GM21576 (cell line): ENCODE measurements around the gene MYADML2.

Experiments used
- ATAC-seq: cut with Tn5 transposase; IDR thresholded peaks from one replicate; pipeline ENCODE4 v1.9.1; 2021; ENCODE audit warnings: mild to moderate bottlenecking, moderate library complexity; ENCODE audit not compliant: unreplicated experiment

Gene MYADML2

DNA sequence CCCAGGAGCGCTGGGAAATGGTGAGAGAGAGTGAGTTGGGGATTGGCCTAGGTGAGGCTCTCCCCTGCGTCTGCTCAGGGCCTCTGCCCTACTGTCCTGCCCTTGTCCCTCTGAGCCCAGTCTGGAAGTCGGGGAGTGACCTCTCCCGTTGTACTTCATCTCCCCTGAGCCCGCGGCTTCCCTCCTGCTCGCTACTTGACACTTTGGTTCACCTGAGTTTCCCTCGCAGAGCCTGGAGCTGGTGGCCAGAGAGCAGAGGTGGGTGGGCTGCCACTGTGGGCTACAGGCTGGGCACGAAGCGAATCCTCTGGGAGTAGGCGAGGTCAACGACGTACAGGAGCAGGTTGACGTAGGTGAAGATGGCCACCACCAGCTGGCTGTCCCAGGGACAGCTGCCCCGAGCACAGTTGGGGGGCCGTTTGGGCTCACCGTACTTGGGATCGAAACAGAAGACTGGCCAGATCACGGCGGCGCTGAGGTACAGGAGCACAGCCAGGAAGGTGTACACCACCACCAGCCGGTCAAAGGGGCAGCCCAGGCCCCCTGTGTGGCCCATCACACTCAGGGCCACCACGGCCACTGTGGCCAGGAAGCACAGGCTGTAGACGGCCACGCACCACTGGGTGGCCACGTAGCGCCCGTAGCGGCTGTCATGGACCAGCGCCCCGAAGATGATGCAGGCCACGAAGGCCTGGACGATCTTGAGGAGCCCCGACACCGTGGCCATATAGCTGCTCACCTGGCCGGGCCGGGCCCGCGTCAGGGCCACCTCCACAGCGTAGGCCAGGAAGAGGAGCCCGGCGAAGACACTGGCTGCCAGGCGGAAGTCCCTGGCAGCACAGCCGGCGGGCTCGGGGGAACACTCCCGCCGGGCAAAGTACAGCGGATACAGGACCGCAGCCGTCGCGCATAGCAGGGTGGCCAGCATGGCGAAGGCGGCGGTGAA is 6.2 kb downstream of the MYADML2 start:
- ATAC-seq = no peak

GRCh38 chr17:81939881-81940385 is 7.1 kb downstream of the MYADML2 start:
- no peak for ATAC-seq

- ATAC-seq = no peak
These were observed 7.8 kb downstream of the MYADML2 start for GRCh38 chr17:81939218-81939617.

- ATAC-seq = no peak
These were observed 11.3 kb downstream of the MYADML2 start for GRCh38 chr17:81935709-81936084.

- ATAC-seq = no peak
These were observed 12.0 kb downstream of the MYADML2 start for GRCh38 chr17:81934850-81935708.

- no peak for ATAC-seq
These were observed 12.8 kb downstream of the MYADML2 start for GRCh38 chr17:81934098-81934757.

GRCh38 chr17:81933178-81933699 is 13.8 kb downstream of the MYADML2 start:
- no peak for ATAC-seq

DNA sequence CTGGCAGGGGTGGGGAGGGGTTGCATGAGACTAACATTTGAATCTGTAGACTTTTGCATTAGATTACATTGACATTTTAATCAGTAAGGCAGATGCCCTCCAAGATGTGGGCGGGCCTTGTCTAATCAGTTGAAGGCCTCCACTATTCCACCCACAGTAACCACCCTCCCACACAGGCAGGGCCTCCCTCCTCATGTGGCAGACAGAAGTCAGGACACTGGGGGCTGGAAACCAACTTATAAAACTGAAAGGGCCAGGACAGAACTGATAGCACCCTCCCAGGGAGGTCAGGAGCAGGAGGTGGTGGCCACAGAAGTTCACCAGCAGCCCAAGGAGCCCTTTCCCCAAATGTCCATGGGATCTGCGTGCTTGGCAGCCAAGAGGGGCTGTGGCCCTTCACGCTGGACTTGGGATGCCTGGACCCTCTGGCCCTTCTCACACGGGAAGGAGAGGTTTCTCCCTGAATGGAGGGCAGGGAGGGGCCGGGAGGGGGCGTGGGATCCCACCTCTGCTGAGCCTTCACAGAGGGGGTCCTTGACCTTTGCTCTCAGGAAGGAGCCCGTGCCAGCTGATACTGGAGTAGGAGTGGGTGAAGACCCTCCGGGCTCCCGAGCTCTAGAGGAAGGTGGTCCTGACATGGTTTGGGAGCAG is 14.6 kb downstream of the MYADML2 start:
- no peak for ATAC-seq

- ATAC-seq = no peak
These were observed 15.3 kb downstream of the MYADML2 start for GRCh38 chr17:81931557-81932332.

DNA sequence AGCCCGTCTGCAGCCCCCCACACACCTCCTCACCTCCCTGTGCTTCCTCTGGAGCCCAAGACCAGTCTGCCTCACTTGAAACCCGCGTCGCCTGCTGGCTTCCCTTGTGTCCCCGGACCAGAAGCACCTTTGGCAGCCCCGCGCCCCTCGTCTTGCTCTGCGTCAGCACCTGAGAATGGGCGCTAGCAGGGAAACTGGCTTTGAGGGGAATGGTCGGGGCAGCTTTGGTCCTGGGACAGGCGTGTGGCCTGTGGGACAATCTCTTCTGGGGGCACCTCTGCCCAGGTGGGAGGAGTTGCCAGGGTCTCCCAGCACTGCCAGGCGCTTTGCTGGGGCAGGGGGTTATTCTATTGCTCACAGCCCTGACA is 15.9 kb downstream of the MYADML2 start:
- no peak for ATAC-seq

GRCh38 chr17:81930142-81931125 is 16.6 kb downstream of the MYADML2 start:
- ATAC-seq = no peak

DNA sequence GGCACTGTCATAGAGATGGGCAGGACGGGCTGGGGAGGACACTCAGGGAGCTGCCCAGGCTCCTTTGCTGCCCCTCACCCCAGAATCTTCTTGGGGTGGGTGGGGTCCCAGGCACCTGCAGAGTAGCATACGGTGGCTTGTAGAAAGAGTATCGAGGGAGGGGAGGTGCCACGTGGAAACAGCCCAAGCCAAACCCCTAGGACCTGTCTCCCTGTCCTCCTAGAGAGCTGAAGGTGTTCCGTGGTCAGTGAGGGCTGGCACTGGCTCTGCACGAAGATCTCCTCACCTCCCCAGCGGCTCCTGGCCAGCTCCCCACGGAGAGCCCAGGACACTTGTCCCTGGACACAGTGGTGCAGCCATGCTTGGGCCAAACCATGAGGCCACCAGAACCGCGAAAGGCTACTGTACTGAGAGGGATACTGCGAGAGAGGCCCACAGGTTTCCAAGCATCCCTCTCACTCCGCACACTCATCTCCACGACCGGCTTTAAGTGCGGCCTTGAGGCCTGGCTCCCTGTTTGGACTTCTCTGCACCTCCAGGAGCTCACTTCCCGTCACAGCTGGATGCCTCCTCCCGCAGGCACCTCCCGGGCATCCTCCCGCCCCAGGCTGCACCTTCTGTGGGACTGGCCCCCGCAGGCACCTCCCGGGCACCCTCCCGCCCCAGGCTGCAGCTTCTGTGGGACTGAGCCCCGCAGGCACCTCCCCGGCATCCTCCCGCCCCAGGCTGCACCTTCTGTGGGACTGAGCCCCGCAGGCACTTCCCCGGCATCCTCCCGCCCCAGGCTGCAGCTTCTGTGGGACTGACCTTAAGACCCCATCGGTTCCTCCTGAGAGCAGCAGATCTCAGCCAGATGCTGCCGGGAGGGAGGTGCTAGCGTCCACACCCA is 17.5 kb downstream of the MYADML2 start:
- no peak for ATAC-seq

GRCh38 chr17:81928544-81929252 is 18.3 kb downstream of the MYADML2 start:
- no peak for ATAC-seq

DNA sequence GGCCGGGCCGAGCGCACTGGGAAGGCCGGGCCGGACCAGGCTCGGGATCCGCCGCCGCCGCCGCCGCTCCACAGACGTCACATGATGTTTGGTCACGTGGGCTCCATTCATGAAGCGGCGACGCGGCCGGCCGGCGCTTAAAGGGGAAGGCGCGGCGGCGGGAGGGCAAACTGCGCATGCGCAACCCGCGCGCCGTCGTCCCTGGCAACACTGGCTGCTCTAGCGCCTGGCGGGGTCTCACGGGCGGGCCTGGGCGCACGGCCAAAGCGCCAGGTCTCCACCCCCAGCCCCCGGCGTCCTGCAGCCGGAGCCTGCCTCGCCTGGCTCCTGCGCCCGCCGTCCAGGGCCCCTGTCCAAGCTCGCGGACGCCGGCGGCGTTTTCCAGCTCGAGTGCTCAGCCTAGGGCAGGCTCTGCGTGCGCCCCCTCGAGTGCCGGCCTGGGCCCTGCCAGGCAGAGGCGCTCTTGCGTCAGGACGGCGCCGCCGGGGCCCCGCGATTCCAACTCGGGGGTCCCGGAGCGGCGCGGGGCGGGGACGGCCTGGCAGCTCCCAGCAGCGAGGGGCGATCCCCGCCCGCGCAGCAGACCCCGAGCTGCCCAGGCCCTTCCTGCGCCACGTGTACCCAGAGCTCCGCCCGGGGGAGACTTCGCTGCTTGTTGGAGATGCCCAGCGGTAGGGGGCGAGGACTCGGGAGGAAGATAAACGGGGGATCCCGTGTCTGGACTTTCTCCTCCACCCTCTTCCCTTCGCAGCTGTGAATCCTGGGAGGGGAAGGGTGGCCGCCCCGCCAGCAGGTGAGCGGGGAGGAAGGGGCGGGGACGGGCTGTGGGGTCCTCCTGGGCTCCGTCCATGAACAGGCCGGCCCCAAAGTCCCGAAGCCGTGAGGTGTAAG is 19.1 kb downstream of the MYADML2 start, which contains the start of gene MAFG:
Gene MAFG, minus strand, starts transcription at position 83 of the 891 bp plus-strand sequence. CDS start 4,550 bp downstream, outside the sequence.
- no peak for ATAC-seq

- no peak for ATAC-seq
These were observed 19.8 kb downstream of the MYADML2 start for GRCh38 chr17:81927152-81927652.
